Type B pancreatic cell (in vitro differentiated cells): ENCODE data around the gene KASH5. TPM values are rescaled to one million over a fixed set of nuclear protein-coding genes. Genes with fewer than 3 reads are reported as not detected.
A peak's percentile ranks its signal among the peaks of the same experiment; 100 is the strongest.

Experiments
- DNase-seq: peaks from one replicate; pipeline ENCODE4 v3.0.0; 2021; ENCODE audit warnings: mixed read lengths; ENCODE audit not compliant: unreplicated experiment; ENCODE audit errors: extremely low spot score
- H3K27ac Mint-ChIP-seq: 2 replicates; pipeline ENCODE4 v1.8.0; 2021; ENCODE audit warnings: mild to moderate bottlenecking, mixed read lengths
- H3K27me3 Mint-ChIP-seq: 2 replicates; pipeline ENCODE4 v1.8.0; 2021; ENCODE audit warnings: mixed read lengths
- H3K36me3 Mint-ChIP-seq: 2 replicates; pipeline ENCODE4 v1.8.0; 2021; ENCODE audit warnings: mixed read lengths
- H3K4me1 Mint-ChIP-seq: one replicate; pipeline ENCODE4 v1.8.0; 2021; ENCODE audit warnings: mixed read lengths; ENCODE audit not compliant: unreplicated experiment
- H3K4me3 Mint-ChIP-seq: 2 replicates; pipeline ENCODE4 v1.8.0; 2021; ENCODE audit warnings: mild to moderate bottlenecking, mixed read lengths
- H3K9me3 Mint-ChIP-seq: 2 replicates; pipeline ENCODE4 v1.8.0; 2021; ENCODE audit warnings: mixed read lengths
- CTCF ChIP-seq: fragments of 200-600 bp; sonication (generic); conservative IDR thresholded peaks from 2 replicates; pipeline ENCODE4 v1.5.0; 2021; ENCODE audit warnings: antibody characterized with exemption, mild to moderate bottlenecking
- total RNA-seq: library from RNA; stranded (reverse); gene quantifications from 2 replicates; pipeline ENCODE4 v1.2.1, GENCODE V29; 2021; ENCODE audit warnings: low replicate concordance

KASH5 gene
- total RNA-seq, 1 donor from 2014 or later = not detected

GRCh38 chr19:49395581-49396407, 7.7 kb downstream of the KASH5 start:
- DNase-seq = no peak
- TF ChIP-seq CTCF = no peak
- Mint-ChIP-seq H3K4me1 (peaks cover 15% of the 10 kb centered on the region), H3K27me3 (peaks cover 22% of the 10 kb centered on the region), H3K36me3 (no peaks in the 10 kb centered on the region), H3K27ac (no peak overlapping the region), H3K9me3 (no peaks in the 10 kb centered on the region), H3K4me3 (no peak overlapping the region)

- H3K9me3 Mint-ChIP-seq = no peaks in the 10 kb centered on the region
- H3K27me3 Mint-ChIP-seq = peaks cover 18% of the 10 kb centered on the region
- no peak overlapping the region for H3K27ac Mint-ChIP-seq
- no peak for DNase-seq
- H3K4me3 Mint-ChIP-seq = no peak overlapping the region
- H3K4me1 Mint-ChIP-seq = peaks cover 18% of the 10 kb centered on the region
- TF ChIP-seq CTCF = no peak
- H3K36me3 Mint-ChIP-seq = no peaks in the 10 kb centered on the region
These were observed 8.9 kb downstream of the KASH5 start for GRCh38 chr19:49396738-49397505.

- H3K9me3 Mint-ChIP-seq = no peaks in the 10 kb centered on the region
- peaks cover 15% of the 10 kb centered on the region for H3K27me3 Mint-ChIP-seq
- no peak overlapping the region for H3K4me3 Mint-ChIP-seq
- no peaks in the 10 kb centered on the region for H3K36me3 Mint-ChIP-seq
- H3K4me1 Mint-ChIP-seq = peaks cover 15% of the 10 kb centered on the region
- no peak for TF ChIP-seq CTCF
- peak overlapping the region; percentile 56 for H3K27ac Mint-ChIP-seq
- no peak for DNase-seq
These were observed 10.1 kb downstream of the KASH5 start for GRCh38 chr19:49398001-49398615.

GRCh38 chr19:49398931-49399330, 10.9 kb downstream of the KASH5 start:
- H3K4me1 Mint-ChIP-seq = peaks cover 22% of the 10 kb centered on the region
- no peak for TF ChIP-seq CTCF
- no peaks in the 10 kb centered on the region for H3K9me3 Mint-ChIP-seq
- no peaks in the 10 kb centered on the region for H3K36me3 Mint-ChIP-seq
- no peak overlapping the region for H3K4me3 Mint-ChIP-seq
- H3K27ac Mint-ChIP-seq = no peak overlapping the region
- peaks cover 15% of the 10 kb centered on the region for H3K27me3 Mint-ChIP-seq
- DNase-seq = no peak

GRCh38 chr19:49400029-49400428, 12.0 kb downstream of the KASH5 start:
- no peak for TF ChIP-seq CTCF
- no peaks in the 10 kb centered on the region for H3K36me3 Mint-ChIP-seq
- no peak overlapping the region for H3K4me3 Mint-ChIP-seq
- no peak overlapping the region for H3K27ac Mint-ChIP-seq
- H3K27me3 Mint-ChIP-seq = peaks cover 10% of the 10 kb centered on the region
- H3K4me1 Mint-ChIP-seq = peaks cover 25% of the 10 kb centered on the region
- H3K9me3 Mint-ChIP-seq = no peaks in the 10 kb centered on the region
- DNase-seq = no peak
